ENCODE results near the gene SAP30BP. TPM values are rescaled to one million over a fixed set of nuclear protein-coding genes. Genes with fewer than 3 reads are reported as not detected.

SAP30BP gene
- total and polyA plus RNA-seq, 2 of the 8 experiments (the other 6 are each of a cell fraction or from before 2014, with no cell fraction given), result 63.3 to 79.9 TPM

GRCh38 chr17:75635610-75636202 is 31.4 kb upstream of the SAP30BP start:
- Histone ChIP-seq H2BK120ac (replicated peaks; ENCODE audit: low read depth, low read length) (no peak overlapping the region), H3K4me1 (replicated peaks in 1 of 4; ENCODE audit: control insufficient read depth in 3 of 4, insufficient read depth in 4 of 4, low read length in 3 of 4) (peaks cover 0 to 16% (median 11%) of the 10 kb centered on the region in 4 experiments; a peak in 5 of 7 replicates), H4K20me1 (replicated peaks in 1 of 2; ENCODE audit: control insufficient read depth in 1 of 2, insufficient read depth in 2 of 2, low read length in 2 of 2) (peaks cover 5 to 20% of the 10 kb centered on the region in 2 experiments), H3K27ac (ENCODE audit: low read depth, low read length) (no peak overlapping the region), H4K5ac (ENCODE audit: insufficient read length, low read depth, low read length) (no peak overlapping the region), H4K8ac (ENCODE audit: extremely low read depth, insufficient read depth, low read length) (no peak overlapping the region), H2BK12ac (ENCODE audit: low read depth, low read length) (no peak overlapping the region), H3K4me2 (ENCODE audit: insufficient read depth in 1 of 2, low read depth in 2 of 2, low read length in 2 of 2) (no peak overlapping the region), H2BK15ac (ENCODE audit: low read length) (no peak overlapping the region), H3K23ac (ENCODE audit: insufficient read length) (no peak overlapping the region), H3K18ac (ENCODE audit: extremely low read depth, low read length) (no peak overlapping the region), H4K91ac (replicated peaks; ENCODE audit: insufficient read length, low read length) (no peak overlapping the region), H3K4ac (replicated peaks; ENCODE audit: insufficient read length, low read depth, low read length) (no peak overlapping the region), H3K56ac (replicated peaks; ENCODE audit: insufficient read length, low read depth, low read length) (no peak overlapping the region), H3K4me3 (ENCODE audit: extremely low read depth in 1 of 4, insufficient read depth in 2 of 4, low read depth in 3 of 4, low read length in 4 of 4) (no peak overlapping the region), H3K23me2 (ENCODE audit: low read depth, low read length) (no peaks in the 10 kb centered on the region), H2BK5ac (ENCODE audit: low read depth, low read length) (no peak overlapping the region), H3K36me3 (ENCODE audit: control insufficient read depth in 2 of 4, insufficient read depth in 4 of 4, low read length in 3 of 4) (no peaks in the 10 kb centered on the region; a peak in 2 of 8 replicates), H2AFZ (ENCODE audit: low read length) (no peak overlapping the region), H3K79me1 (ENCODE audit: low read depth, low read length) (no peaks in the 10 kb centered on the region), H3K79me2 (ENCODE audit: control insufficient read depth in 1 of 2, insufficient read depth in 2 of 2, low read length in 2 of 2) (no peaks in the 10 kb centered on the region), H2BK20ac (ENCODE audit: low read length) (no peak overlapping the region), H3K9ac (replicated peaks in 1 of 4; ENCODE audit: extremely low read depth in 1 of 4, low read depth in 3 of 4, low read length in 3 of 4) (no peak overlapping the region), H2AK5ac (ENCODE audit: low read depth, low read length) (no peak overlapping the region), H3K14ac (ENCODE audit: insufficient read length) (no peak overlapping the region), H3K27me3 (replicated peaks in 1 of 4; ENCODE audit: control insufficient read depth in 3 of 4, extremely low read depth in 1 of 4, insufficient read depth in 3 of 4, low read length in 3 of 4) (no peaks in the 10 kb centered on the region), H3K9me3 (ENCODE audit: insufficient read depth in 2 of 2, low read depth in 1 of 2, low read length in 1 of 2) (no peaks in the 10 kb centered on the region)
- WGBS, 2 experiments (ENCODE audit: extremely low coverage in 1 of 2, insufficient coverage in 1 of 2, insufficient read length in 1 of 2, insufficient replicate concordance in 2 of 2, low coverage in 1 of 2, low lambda C conversion rate in 2 of 2, missing lambda C conversion rate in 1 of 2), result 93% methylated on average over 16 of the region's 16 CpGs; no CpG with 5 or more reads in 1 of the 2 experiments
- DNase-seq (ENCODE audit: low read depth in 1 of 2, low spot score in 2 of 2), result no peak
- CTCF ChIA-PET (ENCODE audit: partially characterized antibody), result interaction anchor here (0.8 to 59.2 kb wide), 9 partner anchors 8 to 117 kb away, joined by 3 to 2200 read pairs (median 3); partner anchors contain the start of genes RECQL5, SAP30BP and SMIM5
- FAIRE-seq, result no peak
- POLR2A ChIA-PET (ENCODE audit: partially characterized antibody), result interaction anchor here (1.8 to 3.4 kb wide), 3 partner anchors 8 to 144 kb away, joined by 5 to 19 read pairs (median 8); a partner anchor contains a TSS
- TF ChIP-seq, protein P1, sequence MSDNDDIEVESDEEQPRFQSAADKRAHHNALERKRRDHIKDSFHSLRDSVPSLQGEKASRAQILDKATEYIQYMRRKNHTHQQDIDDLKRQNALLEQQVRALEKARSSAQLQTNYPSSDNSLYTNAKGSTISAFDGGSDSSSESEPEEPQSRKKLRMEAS (IDR thresholded peaks at IDR 0.05), result no peak
- TF ChIP-seq SUZ12 (IDR thresholded peaks at IDR 0.05; ENCODE audit: low read length) (no peak), TAF7 (optimal IDR thresholded peaks at IDR 0.05; ENCODE audit: borderline replicate concordance, low read depth, low read length) (no peak), CREB1 (IDR thresholded peaks at IDR 0.05) (no peak), JUND (IDR thresholded peaks at IDR 0.05; ENCODE audit: low read length) (no peak), RNF2 (IDR thresholded peaks at IDR 0.05; ENCODE audit: borderline replicate concordance, low read depth, low read length, missing control alignments, poor library complexity, severe bottlenecking) (no peak), JUN (IDR thresholded peaks at IDR 0.05; ENCODE audit: low read depth, low read length) (no peak)

Measured in H1 (cell line).